ENCODE measurements around the gene MEDAG. TPM values are rescaled to one million over a fixed set of nuclear protein-coding genes. Genes with fewer than 3 reads are reported as not detected.

MEDAG gene
- total and polyA plus RNA-seq, 2 experiments from 2014 or later, result 1.7 to 2.0 TPM

- Histone ChIP-seq H3K79me2 (replicated peaks; ENCODE audit: insufficient read depth) (no peaks in the 10 kb centered on the region; the same call in 1 of the 2 replicates), H3K27me3 (ENCODE audit: insufficient read depth) (no peaks in the 10 kb centered on the region), H3K9me2 (ENCODE audit: insufficient read depth) (peaks cover 4% of the 10 kb centered on the region; the same call in 1 of the 2 replicates), H3K4me2 (no peak overlapping the region), H3K4me1 (ENCODE audit: insufficient read depth) (no peaks in the 10 kb centered on the region), H3K36me3 (ENCODE audit: insufficient read depth) (peaks cover 12% of the 10 kb centered on the region; the same call in 1 of the 2 replicates), H2AFZ (no peak overlapping the region), H4K20me1 (replicated peaks; ENCODE audit: insufficient read depth) (no peaks in the 10 kb centered on the region), H3K4me3 (no peak overlapping the region), H3K27ac (ENCODE audit: low read depth) (no peak overlapping the region), H3F3A (replicated peaks; ENCODE audit: low read depth) (no peaks in the 10 kb centered on the region)
- H3K27me3 Mint-ChIP-seq (ENCODE audit: insufficient read depth, low read depth, poor library complexity), result no peaks in the 10 kb centered on the region
- DNase-seq (ENCODE audit: low spot score) (no peak), ATAC-seq (no peak)
- no peak overlapping the region for H3K4me3 Mint-ChIP-seq
- H3K36me3 Mint-ChIP-seq (ENCODE audit: low read depth), result peaks cover 26% of the 10 kb centered on the region
- H3K4me1 Mint-ChIP-seq, result peaks cover 14% of the 10 kb centered on the region
- TF ChIP-seq POLR2AphosphoS5 (IDR thresholded peaks at IDR 0.05; ENCODE audit: low read depth) (no peak), CTCF (conservative IDR thresholded peaks at IDR 0.05; ENCODE audit: low read depth in 2 of 2) (no peak), CREB1 (CRISPR knock-in tag; IDR thresholded peaks at IDR 0.05; ENCODE audit: low read depth) (no peak), JUNB (IDR thresholded peaks at IDR 0.05; ENCODE audit: unreplicated experiment) (no peak), NANOG (IDR thresholded peaks at IDR 0.05; ENCODE audit: borderline replicate concordance) (no peak), STAT1 (IDR thresholded peaks at IDR 0.05; ENCODE audit: unreplicated experiment) (no peak), EZH2phosphoT487 (IDR thresholded peaks at IDR 0.05; ENCODE audit: unreplicated experiment) (no peak), ZNF114 (CRISPR knock-in tag; IDR thresholded peaks at IDR 0.05) (no peak), REST (IDR thresholded peaks at IDR 0.05; ENCODE audit: unreplicated experiment) (no peak), EZH2 (IDR thresholded peaks at IDR 0.05; ENCODE audit: low read depth, unreplicated experiment) (no peak), ETS1 (IDR thresholded peaks at IDR 0.05) (no peak), ZNF331 (CRISPR knock-in tag; IDR thresholded peaks at IDR 0.05; ENCODE audit: low read depth) (no peak), ZNF462 (CRISPR knock-in tag; IDR thresholded peaks at IDR 0.05) (no peak)
- peaks cover 16% of the 10 kb centered on the region; the same call in 2 of the 3 replicates for H3K9me3 Mint-ChIP-seq
- H3K27ac Mint-ChIP-seq, result no peak overlapping the region
Measured at GRCh38 chr13:30880151-30880855, 25.8 kb upstream of the MEDAG start.
